HG03097 (cell line): Measurements from ENCODE around the gene LIMK1.

Experiments
- ATAC-seq: cut with Tn5 transposase; IDR thresholded peaks from one replicate; pipeline ENCODE4 v1.9.1; 2021; ENCODE audit not compliant: unreplicated experiment, low FRiP score

Gene LIMK1

GRCh38 chr7:74082770-74083116 is 861 bp upstream of the LIMK1 start:
- ATAC-seq, result no peak

GRCh38 chr7:74083928-74084721 is 521 bp downstream of the LIMK1 start:
- peak; percentile 5 for ATAC-seq

- ATAC-seq, result no peak
Observed at GRCh38 chr7:74084722-74085578, 1.3 kb downstream of the LIMK1 start.

GRCh38 chr7:74087791-74088453 is 4.3 kb downstream of the LIMK1 start:
- ATAC-seq, result no peak

- ATAC-seq, result no peak
Observed at GRCh38 chr7:74092321-74092963, 8.8 kb downstream of the LIMK1 start.

GRCh38 chr7:74092964-74093471 is 9.4 kb downstream of the LIMK1 start:
- no peak for ATAC-seq

GRCh38 chr7:74093671-74094223 is 10.1 kb downstream of the LIMK1 start:
- ATAC-seq, result no peak

GRCh38 chr7:74094224-74095101 is 10.9 kb downstream of the LIMK1 start:
- peak; percentile 35 for ATAC-seq

- no peak for ATAC-seq
Observed at GRCh38 chr7:74095135-74095534, 11.5 kb downstream of the LIMK1 start.

- ATAC-seq, result no peak
Observed at GRCh38 chr7:74097937-74098614, 14.5 kb downstream of the LIMK1 start.

GRCh38 chr7:74099031-74099430 is 15.4 kb downstream of the LIMK1 start:
- ATAC-seq, result no peak

GRCh38 chr7:74101061-74101681 is 17.6 kb downstream of the LIMK1 start:
- peak; percentile 63 for ATAC-seq

- no peak for ATAC-seq
Observed at GRCh38 chr7:74103219-74103772, 19.7 kb downstream of the LIMK1 start.

- no peak for ATAC-seq
Observed at GRCh38 chr7:74104702-74105101, 21.1 kb downstream of the LIMK1 start.

- ATAC-seq, result no peak
Observed at GRCh38 chr7:74105992-74106391, 22.4 kb downstream of the LIMK1 start.

GRCh38 chr7:74106846-74107245 is 23.2 kb downstream of the LIMK1 start:
- no peak for ATAC-seq

- no peak for ATAC-seq
Observed at GRCh38 chr7:74115326-74115725, 31.7 kb downstream of the LIMK1 start.

- no peak for ATAC-seq
Observed at GRCh38 chr7:74116356-74116755, 32.8 kb downstream of the LIMK1 start.
